ENCODE results near the gene TAOK3. TPM values are rescaled to one million over a fixed set of nuclear protein-coding genes. Genes with fewer than 3 reads are reported as not detected.
"Not testable (repeated sequence)": the region's sequence is repeated elsewhere in the genome, so short reads cannot be mapped to it uniquely, and the experiment has no call there.

TAOK3 gene
- polyA plus RNA-seq, 1 experiment: 56.4 TPM

- H3K27me3 ChIP-seq (ENCODE audit: control insufficient read depth, insufficient read depth, low read length): no peaks in the 10 kb centered on the region
- no peaks in the 10 kb centered on the region; the same call in 1 of the 2 replicates for H3K9me3 ChIP-seq (ENCODE audit: control insufficient read depth, insufficient read depth, low read length)
- no peak overlapping the region for H3K4me3 ChIP-seq (ENCODE audit: low read depth, low read length)
- no peak for TF ChIP-seq CTCF (IDR thresholded peaks at IDR 0.05; ENCODE audit: low read depth, low read length)
- no peak for DNase-seq (ENCODE audit: low read depth, low spot score)
- H3K27ac ChIP-seq (ENCODE audit: low read depth, low read length): no peak overlapping the region
- POLR2A ChIA-PET: interaction anchor here (0.7 kb wide), 1 partner anchor 27 kb away, joined by 5 read pairs; no protein-coding TSS in a partner anchor
- CTCF ChIA-PET: interaction anchor here (0.5 to 1.7 kb wide), 2 partner anchors 127 to 1284 kb away, joined by 3 to 10 read pairs; partner anchors contain the start of gene SUDS3
Observed at GRCh38 chr12:118249547-118249946, 123.2 kb downstream of the TAOK3 start.

GRCh38 chr12:118245886-118246285, 126.8 kb downstream of the TAOK3 start:
- POLR2A ChIA-PET; CTCF ChIA-PET; H3K27ac ChIP-seq (ENCODE audit: low read depth, low read length); H3K4me3 ChIP-seq (ENCODE audit: low read depth, low read length); H3K27me3 ChIP-seq (ENCODE audit: control insufficient read depth, insufficient read depth, low read length); DNase-seq (ENCODE audit: low read depth, low spot score); H3K9me3 ChIP-seq (ENCODE audit: control insufficient read depth, insufficient read depth, low read length): not testable (repeated sequence)

GRCh38 chr12:118238888-118239287, 133.8 kb downstream of the TAOK3 start:
- no peaks in the 10 kb centered on the region for H3K27me3 ChIP-seq (ENCODE audit: control insufficient read depth, insufficient read depth, low read length)
- POLR2A ChIA-PET: interaction anchor here (1.7 kb wide), 1 partner anchor 134 kb away, joined by 5 read pairs; the partner anchor contains the start of gene TAOK3
- H3K9me3 ChIP-seq (ENCODE audit: control insufficient read depth, insufficient read depth, low read length): no peaks in the 10 kb centered on the region
- TF ChIP-seq CTCF (IDR thresholded peaks at IDR 0.05; ENCODE audit: low read depth, low read length): no peak
- H3K4me3 ChIP-seq (ENCODE audit: low read depth, low read length): no peak overlapping the region
- DNase-seq (ENCODE audit: low read depth, low spot score): no peak
- CTCF ChIA-PET: interaction anchor here (1.0 kb wide), 1 partner anchor 139 kb away, joined by 7 read pairs; no protein-coding TSS in a partner anchor
- H3K27ac ChIP-seq (ENCODE audit: low read depth, low read length): no peak overlapping the region

GRCh38 chr12:118237908-118238307, 134.8 kb downstream of the TAOK3 start:
- ChIA-PET POLR2A (interaction anchor here (1.7 kb wide), 1 partner anchor 135 kb away, joined by 5 read pairs; the partner anchor contains the start of gene TAOK3), CTCF (interaction anchor here (1.4 kb wide), 1 partner anchor 140 kb away, joined by 6 read pairs; no protein-coding TSS in a partner anchor)
- H3K4me3 ChIP-seq (ENCODE audit: low read depth, low read length): no peak overlapping the region
- H3K27ac ChIP-seq (ENCODE audit: low read depth, low read length): no peak overlapping the region
- no peak for DNase-seq (ENCODE audit: low read depth, low spot score)
- TF ChIP-seq CTCF (IDR thresholded peaks at IDR 0.05; ENCODE audit: low read depth, low read length): no peak
- no peaks in the 10 kb centered on the region for H3K27me3 ChIP-seq (ENCODE audit: control insufficient read depth, insufficient read depth, low read length)
- H3K9me3 ChIP-seq (ENCODE audit: control insufficient read depth, insufficient read depth, low read length): no peaks in the 10 kb centered on the region

- no peak for DNase-seq (ENCODE audit: low read depth, low spot score)
- ChIA-PET POLR2A (interaction anchor here (1.7 kb wide), 1 partner anchor 136 kb away, joined by 5 read pairs; the partner anchor contains the start of gene TAOK3), CTCF (interaction anchor here (0.5 to 1.4 kb wide), 2 partner anchors 138 to 140 kb away, joined by 3 to 6 read pairs; no protein-coding TSS in a partner anchor)
- Histone ChIP-seq H3K27ac (ENCODE audit: low read depth, low read length) (no peak overlapping the region), H3K4me3 (ENCODE audit: low read depth, low read length) (no peak overlapping the region), H3K27me3 (ENCODE audit: control insufficient read depth, insufficient read depth, low read length) (no peaks in the 10 kb centered on the region), H3K9me3 (ENCODE audit: control insufficient read depth, insufficient read depth, low read length) (no peaks in the 10 kb centered on the region)
- no peak for TF ChIP-seq CTCF (IDR thresholded peaks at IDR 0.05; ENCODE audit: low read depth, low read length)
Observed at GRCh38 chr12:118237052-118237665, 135.5 kb downstream of the TAOK3 start.
